Lung (tissue), 12 donors: ENCODE results near the gene SCARF2. TPM values are rescaled to one million over a fixed set of nuclear protein-coding genes. Genes with fewer than 3 reads are reported as not detected.

Source experiments
- ATAC-seq: fragments of 200-7000 bp; cut with Tn5 transposase; one replicate; pipeline ENCODE4 v1.9.1; 2020; ENCODE audit warnings: moderate number of reproducible peaks; ENCODE audit not compliant: insufficient read depth, low FRiP score
- DNase-seq, 3 donors: peaks; one replicate each; pipeline ENCODE4 v3.0.0-alpha.2; 2013 to 2017
- H3K27ac ChIP-seq, 2 donors: one replicate each; pipeline ENCODE4 v1.5.1; 2013; ENCODE audit warnings: mild to moderate bottlenecking in 2 of 2, moderate library complexity in 2 of 2, control low read depth in 1 of 2, inconsistent platforms in 1 of 2, low read depth in 1 of 2, low read length in 1 of 2
- H3K27me3 ChIP-seq, 3 donors: one replicate each; pipeline ENCODE4 v1.5.1; 2013; ENCODE audit warnings: low read length in 2 of 3; ENCODE audit not compliant: control insufficient read depth in 3 of 3, insufficient read depth in 3 of 3
- H3K36me3 ChIP-seq, 4 donors: one replicate each; pipeline ENCODE4 v1.5.1; 2013; ENCODE audit warnings: low read length in 4 of 4, mild to moderate bottlenecking in 1 of 4, moderate library complexity in 1 of 4; ENCODE audit not compliant: control insufficient read depth in 4 of 4, insufficient read depth in 4 of 4
- H3K4me1 ChIP-seq, 5 donors: one replicate each; pipeline ENCODE4 v1.5.1; 2013; ENCODE audit warnings: low read length in 5 of 5, mild to moderate bottlenecking in 2 of 5, moderate library complexity in 1 of 5; ENCODE audit not compliant: control insufficient read depth in 5 of 5, insufficient read depth in 5 of 5
- H3K4me3 ChIP-seq: one replicate; pipeline ENCODE4 v1.5.1; 2013; ENCODE audit warnings: mild to moderate bottlenecking, control low read depth, moderate library complexity
- H3K9ac ChIP-seq, 2 donors: one replicate each; pipeline ENCODE4 v1.5.1; 2013; ENCODE audit warnings: low read length in 2 of 2, control low read depth in 1 of 2; ENCODE audit not compliant: insufficient read depth in 1 of 2
- H3K9me3 ChIP-seq, 4 donors: one replicate each; pipeline ENCODE4 v1.5.1; 2013; ENCODE audit warnings: low read length in 3 of 4, mild to moderate bottlenecking in 1 of 4, moderate library complexity in 1 of 4; ENCODE audit not compliant: control insufficient read depth in 4 of 4, insufficient read depth in 3 of 4
- WGBS, 2 donors: extraction: QIAGEN DNeasy Blood & Tissue Kit; methylation state at CpG; one replicate each; pipeline ENCODE4 v1.1.7; 2013; 5-methylcytosine and 5-hydroxymethylcytosine counted together
- polyA plus RNA-seq, 2 donors: library from polyadenylated mRNA; stranded (reverse); fragments of 200-250 nt; gene quantifications; one replicate each; pipeline ENCODE4 v1.2.1, GENCODE V29; 2013
- total RNA-seq, 2 donors: library from RNA; depleted of rRNA in 1 of 2; stranded (reverse); fragments of >200 nt in 1 of 2; gene quantifications; one replicate each; pipeline ENCODE4 v1.2.1, GENCODE V29; 2014 to 2021
- TF ChIP-seq, protein P1 (sequence below): IDR thresholded peaks from 2 replicates; pipeline ENCODE4 v1.5.1; 2012; ENCODE audit warnings: mild to moderate bottlenecking; ENCODE audit errors: control extremely low read depth, extremely low read depth
- donor health status: control.
- donor health status: control.
- donor health status: Bipolar disorder and iron deficiency.
- donor health status: healthy.
- donor health status: DM: yes; HTN: yes; CAD: no.

SCARF2 gene
- total and polyA plus RNA-seq, 4 donors, result 4.7 to 32.9 (median 16.4) TPM

DNA sequence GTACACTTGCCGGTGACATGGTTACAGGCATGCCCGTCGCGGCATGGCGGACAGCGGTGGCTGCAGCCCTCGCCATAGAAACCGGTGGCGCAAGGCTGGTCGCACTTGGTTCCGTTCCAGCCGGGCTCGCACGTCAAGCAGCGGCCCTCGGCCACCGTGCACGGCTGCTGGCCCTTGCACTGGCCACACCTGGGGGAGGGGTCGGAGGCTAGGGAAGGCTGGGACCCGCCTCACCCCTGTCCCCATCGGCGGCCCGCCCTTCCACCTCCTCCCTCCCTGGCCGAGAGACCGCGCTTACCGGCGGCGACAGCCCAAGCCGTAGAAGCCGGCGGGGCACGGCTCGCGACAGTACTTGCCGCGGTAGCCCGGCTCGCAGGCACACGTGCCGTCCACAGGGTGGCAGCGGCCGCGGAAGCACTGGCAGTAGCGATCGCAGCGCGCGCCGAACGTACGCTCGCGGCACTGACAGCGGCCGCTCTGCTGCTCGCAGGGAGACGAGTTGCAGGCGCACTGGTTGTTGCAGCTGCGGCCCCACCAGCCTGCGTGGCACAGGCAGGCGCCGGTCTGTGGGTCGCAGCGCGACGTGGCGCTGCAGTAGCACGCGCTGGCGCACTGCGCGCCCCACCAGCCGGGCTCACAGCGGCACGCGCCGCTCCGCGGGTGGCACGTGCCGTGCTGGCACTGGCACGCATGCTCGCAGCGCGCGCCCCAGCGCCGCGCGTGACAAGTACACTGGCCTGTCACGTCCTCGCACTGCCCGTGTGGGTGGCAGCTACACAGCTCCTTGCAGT is 6.7 kb downstream of the SCARF2 start:
- Histone ChIP-seq H3K27ac (no peak overlapping the region), H3K9ac (no peak overlapping the region), H3K27me3 (peaks cover 0 to 23% (median 0%) of the 10 kb centered on the region in 3 donors), H3K36me3 (peaks cover 0 to 16% (median 11%) of the 10 kb centered on the region in 4 donors), H3K4me1 (peaks cover 0 to 51% (median 17%) of the 10 kb centered on the region in 5 donors), H3K9me3 (no peaks in the 10 kb centered on the region), H3K4me3 (no peak overlapping the region)
- TF ChIP-seq, protein P1, sequence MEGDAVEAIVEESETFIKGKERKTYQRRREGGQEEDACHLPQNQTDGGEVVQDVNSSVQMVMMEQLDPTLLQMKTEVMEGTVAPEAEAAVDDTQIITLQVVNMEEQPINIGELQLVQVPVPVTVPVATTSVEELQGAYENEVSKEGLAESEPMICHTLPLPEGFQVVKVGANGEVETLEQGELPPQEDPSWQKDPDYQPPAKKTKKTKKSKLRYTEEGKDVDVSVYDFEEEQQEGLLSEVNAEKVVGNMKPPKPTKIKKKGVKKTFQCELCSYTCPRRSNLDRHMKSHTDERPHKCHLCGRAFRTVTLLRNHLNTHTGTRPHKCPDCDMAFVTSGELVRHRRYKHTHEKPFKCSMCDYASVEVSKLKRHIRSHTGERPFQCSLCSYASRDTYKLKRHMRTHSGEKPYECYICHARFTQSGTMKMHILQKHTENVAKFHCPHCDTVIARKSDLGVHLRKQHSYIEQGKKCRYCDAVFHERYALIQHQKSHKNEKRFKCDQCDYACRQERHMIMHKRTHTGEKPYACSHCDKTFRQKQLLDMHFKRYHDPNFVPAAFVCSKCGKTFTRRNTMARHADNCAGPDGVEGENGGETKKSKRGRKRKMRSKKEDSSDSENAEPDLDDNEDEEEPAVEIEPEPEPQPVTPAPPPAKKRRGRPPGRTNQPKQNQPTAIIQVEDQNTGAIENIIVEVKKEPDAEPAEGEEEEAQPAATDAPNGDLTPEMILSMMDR, result no peak
- WGBS, 2 donors, result 16 to 27% methylated on average over 93 to 94 of the region's 94 CpGs
- DNase-seq (peak; percentile 56 to 69 (median 59)), ATAC-seq (peak; percentile 62)

DNA sequence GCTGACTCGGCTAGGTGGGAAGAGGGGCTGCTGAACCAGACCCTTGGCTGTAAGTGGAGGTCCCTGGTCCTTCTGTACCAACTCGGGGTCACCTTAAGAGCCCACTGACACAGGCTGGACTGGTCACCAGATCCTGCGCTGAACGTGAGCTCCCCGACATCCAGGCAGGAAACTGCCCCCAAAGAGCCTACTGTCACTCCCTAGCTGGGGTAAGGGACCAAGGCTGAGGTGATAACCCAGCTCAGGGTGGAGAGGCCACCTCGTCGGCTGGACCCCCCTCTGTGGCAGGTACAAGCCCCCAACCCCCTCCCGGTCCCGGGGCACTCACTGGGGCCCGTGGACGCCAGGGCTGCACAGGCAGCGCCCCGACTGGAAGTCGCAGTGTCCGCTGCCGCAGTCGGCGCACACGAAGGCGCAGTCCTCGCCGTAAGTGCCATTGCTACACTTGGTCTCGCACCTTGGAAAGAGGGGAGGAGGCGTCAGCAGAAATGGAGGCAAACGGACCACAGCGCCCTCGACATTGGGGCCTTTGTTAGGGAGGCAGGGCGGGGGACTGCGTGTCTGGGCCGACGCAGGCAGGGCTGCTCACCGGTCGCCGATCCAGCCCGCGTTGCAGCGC is 7.4 kb downstream of the SCARF2 start:
- H3K27me3 ChIP-seq, result peaks cover 0 to 23% (median 0%) of the 10 kb centered on the region in 3 donors
- H3K4me1 ChIP-seq, result peaks cover 0 to 46% (median 17%) of the 10 kb centered on the region in 5 donors
- peaks cover 0 to 16% (median 11%) of the 10 kb centered on the region in 4 donors for H3K36me3 ChIP-seq
- 34 to 49% methylated on average over 36 to 37 of the region's 37 CpGs for WGBS, 2 donors
- TF ChIP-seq, protein P1, result no peak
- no peak for ATAC-seq
- no peak for DNase-seq
- H3K4me3 ChIP-seq, result no peak overlapping the region
- no peaks in the 10 kb centered on the region for H3K9me3 ChIP-seq
- no peak overlapping the region for H3K9ac ChIP-seq
- H3K27ac ChIP-seq, result no peak overlapping the region

DNA sequence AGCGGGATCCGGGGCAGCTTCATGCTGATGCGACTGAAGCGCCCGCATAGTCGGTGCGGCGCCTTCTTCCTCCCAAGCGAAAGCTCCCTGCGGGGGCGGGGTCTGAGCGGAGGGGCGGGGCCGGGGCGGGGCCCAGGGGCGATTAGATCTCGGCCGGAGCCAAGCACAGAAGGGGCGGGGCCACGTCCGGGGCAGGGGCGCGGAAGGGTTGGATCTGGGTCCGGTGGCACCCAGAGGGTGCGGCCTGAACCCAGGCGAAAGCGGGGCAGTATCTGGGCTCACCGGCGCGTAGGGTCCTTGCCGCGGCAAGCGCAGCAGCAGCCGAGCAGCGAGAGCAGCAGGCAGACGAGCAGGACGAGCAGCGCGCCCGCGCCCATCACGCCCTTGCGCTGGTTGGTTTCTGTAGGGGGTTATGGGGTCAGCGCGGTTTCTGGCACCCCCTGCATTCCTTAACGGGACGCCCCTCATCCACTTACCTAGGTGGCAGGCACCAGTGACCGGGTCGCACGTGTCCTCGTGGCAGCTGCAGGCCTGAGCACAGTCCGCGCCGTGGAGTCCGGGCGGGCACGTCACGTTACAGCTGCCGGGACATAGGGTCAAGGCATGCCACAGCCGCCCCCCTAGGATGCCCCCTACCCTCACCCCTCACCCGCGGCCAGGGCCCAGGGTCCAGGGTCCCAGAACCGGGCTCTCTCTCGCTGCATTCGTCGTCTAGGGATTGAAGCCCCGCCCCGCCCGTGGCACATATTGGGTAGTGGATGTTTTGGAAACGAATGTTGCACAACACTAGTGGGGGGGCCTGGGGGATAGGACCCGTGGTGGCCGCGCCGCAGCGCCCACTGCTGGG is 8.1 kb downstream of the SCARF2 start:
- TF ChIP-seq, protein P1, result no peak
- DNase-seq, result no peak
- no peak overlapping the region for H3K27ac ChIP-seq
- H3K9ac ChIP-seq, result no peak overlapping the region
- peaks cover 0 to 16% (median 11%) of the 10 kb centered on the region in 4 donors for H3K36me3 ChIP-seq
- peaks cover 0 to 46% (median 14%) of the 10 kb centered on the region in 5 donors for H3K4me1 ChIP-seq
- no peaks in the 10 kb centered on the region for H3K9me3 ChIP-seq
- H3K4me3 ChIP-seq, result no peak overlapping the region
- 25 to 47% methylated on average over 70 to 75 of the region's 75 CpGs for WGBS, 2 donors
- H3K27me3 ChIP-seq, result peaks cover 0 to 23% (median 0%) of the 10 kb centered on the region in 3 donors
- ATAC-seq, result no peak
